Fibroblast of skin of scalp (primary cell): ENCODE data around the gene UROD. TPM values are rescaled to one million over a fixed set of nuclear protein-coding genes. Genes with fewer than 3 reads are reported as not detected.
A peak's percentile ranks its signal among the peaks of the same experiment; 100 is the strongest.
"Not testable (repeated sequence)": the region's sequence is repeated elsewhere in the genome, so short reads cannot be mapped to it uniquely, and the experiment has no call there.

Experiments
- DNase-seq: peaks from one replicate; pipeline ENCODE4 v3.0.0-alpha.2; 2013
- polyA plus RNA-seq, 2 experiments: library from polyadenylated mRNA; unstranded; fragments of 120-200 nt; gene quantifications; one replicate each; pipeline ENCODE4 v1.2.1, GENCODE V29; 2013; ENCODE audit not compliant: insufficient read length in 2 of 2

The UROD gene
- 74.8 TPM for polyA plus RNA-seq (2013, experiment 1 of 2; ENCODE audit: insufficient read length)
- 70.3 TPM for polyA plus RNA-seq (2013, experiment 2 of 2; ENCODE audit: insufficient read length)

DNA sequence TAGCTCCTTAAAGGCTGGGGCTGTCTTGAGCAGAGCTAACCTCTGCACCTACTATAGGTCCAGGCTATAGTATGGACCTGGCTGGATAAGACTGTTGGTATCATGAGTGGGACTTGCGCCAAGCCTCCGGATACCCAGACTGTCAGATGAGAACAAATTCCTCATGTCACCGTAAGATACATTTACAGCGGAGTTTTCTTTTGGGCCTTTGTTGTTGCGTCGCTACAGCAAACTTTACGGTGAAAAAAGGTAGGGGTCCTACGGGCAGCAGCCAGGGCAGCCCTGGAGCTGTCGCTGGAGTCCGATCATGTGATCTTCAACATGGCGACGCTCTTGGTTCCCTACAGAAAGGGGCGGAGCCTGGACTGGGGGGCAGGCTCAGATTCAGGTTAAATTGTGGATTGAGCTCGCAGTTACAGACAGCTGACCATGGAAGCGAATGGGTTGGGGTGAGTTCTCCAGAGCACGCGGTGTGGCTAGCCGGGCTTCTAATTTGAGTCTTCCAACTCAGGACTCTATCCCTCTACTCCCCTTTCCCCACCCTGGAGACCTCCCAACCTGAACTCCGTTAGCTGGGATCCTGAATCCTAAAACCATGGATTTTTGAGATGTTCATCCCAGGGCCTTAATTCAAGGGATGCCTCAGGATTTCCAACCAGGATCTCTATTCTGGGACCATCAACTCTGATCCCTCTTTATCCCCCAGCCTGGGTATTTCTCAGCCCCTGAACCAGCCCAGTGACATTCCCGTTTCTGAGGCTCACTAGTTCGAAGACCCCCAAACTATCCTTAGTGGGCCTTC is at the start of gene UROD:
Gene UROD, plus strand, starts transcription at position 418 of the 802 bp plus-strand sequence. Its CDS starts 12 bp downstream, at position 430.
- DNase-seq, result peak; percentile 97

DNA sequence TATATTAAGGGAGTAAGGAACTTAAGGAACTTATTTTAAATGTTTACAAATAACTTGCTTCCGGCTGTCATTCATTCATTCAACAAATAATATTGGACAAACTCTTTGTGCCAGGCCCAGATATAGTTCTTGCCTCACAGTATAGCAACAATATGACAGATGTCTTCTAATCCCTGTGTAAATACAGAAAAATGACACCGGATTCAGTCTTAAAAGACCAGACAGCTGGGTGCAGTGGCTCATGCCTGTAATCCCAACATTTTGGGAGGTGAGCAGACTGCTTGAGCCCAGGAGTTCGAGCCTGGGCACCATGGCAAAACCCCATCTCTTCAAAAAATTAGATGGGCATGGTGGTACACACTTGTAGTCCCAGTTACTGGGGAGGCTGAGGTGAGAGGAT is 49.3 kb upstream of the UROD start:
- DNase-seq, result no peak

DNA sequence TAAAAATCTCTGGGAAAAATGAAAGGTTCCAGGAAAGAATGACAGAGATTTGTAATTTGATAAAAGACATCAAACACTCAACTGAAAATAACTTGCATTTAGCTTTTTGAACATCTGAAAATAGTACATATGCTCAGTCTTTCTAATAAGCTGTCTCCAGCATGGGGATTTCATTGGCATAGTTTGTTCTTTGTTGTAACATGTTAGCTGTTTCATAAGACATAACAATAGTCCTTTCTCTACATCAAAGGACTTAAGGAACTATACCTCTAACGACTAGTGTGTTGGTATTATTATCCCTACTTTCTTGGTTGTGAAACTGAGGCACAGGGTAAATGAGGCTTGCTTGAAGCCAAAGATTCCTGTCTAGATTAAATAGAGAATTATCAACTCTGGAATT is 47.7 kb upstream of the UROD start:
- no peak for DNase-seq

DNA sequence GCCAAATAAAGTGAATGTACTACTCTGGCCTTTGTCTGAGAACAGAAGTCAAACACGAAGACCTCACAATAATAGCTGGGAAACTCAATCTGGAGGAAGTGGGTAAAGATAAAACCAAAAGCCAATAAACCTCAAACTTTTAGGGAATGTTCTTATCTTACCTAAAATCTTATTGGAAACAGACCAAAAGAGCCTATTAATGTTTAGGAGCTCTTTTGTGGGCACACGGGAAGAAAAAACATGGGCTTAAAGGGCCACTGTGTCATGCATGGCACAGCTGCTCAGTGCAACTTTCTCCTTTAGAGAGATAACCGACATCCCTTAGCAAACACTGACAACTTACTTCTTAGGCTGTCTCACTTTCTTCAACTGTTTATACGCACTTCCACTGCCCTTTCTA is 41.7 kb upstream of the UROD start:
- DNase-seq, result peak; percentile 27

DNA sequence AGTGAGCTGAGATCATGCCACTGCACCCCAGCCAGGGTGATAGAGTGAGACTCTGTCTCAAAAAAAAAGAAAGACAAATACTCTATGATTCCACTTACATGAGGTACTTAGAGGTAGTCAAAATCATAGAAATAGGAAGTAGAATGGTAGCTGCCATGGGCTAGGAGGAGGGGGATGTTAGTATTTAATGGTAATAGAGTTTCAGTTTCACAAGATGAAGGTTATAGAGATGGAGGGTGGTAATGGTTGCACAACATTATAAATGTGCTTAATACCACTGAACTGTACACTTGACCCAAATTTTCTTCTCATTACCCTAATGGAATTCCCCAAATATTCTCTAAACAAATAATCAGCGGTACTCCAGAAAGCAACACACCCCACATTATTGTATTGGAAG is 38.4 kb upstream of the UROD start:
- DNase-seq, result no peak

DNA sequence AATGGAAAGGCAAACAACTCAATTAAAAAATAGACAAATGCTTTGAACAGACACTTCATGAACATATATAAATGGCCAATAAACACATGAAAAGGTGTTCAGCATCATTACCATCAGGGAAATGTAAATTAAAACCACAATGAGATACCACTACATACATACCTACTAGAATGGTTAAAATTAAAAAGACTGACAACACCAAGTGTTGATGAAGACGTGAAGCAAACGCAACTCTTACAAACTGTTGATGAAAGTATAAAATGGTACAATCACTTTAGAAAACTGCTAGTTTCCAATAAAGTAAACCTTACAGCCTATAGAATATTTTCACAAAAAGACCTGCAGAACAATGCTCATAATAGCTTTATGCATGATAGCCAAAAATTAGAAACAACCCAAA is 35.8 kb upstream of the UROD start:
- DNase-seq, result no peak

DNA sequence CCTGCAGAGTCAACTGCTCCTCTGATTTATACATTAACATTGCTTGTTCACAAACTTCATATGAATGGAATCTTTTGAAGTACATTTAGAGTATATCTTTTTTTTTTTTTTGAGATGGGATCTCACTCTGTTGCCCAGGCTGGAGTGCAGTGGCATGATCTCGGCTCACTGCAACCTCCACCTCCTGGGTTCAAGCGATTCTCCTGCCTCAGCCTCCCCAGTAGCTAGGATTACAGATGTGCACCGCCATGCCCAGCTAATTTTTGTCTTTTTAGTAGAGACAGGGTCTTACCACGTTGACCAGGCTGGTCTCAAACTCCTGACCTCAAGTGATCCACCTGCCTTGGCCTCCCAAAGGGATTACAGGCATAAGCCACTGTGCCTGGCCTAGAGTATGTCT is 34.7 kb upstream of the UROD start:
- DNase-seq, result not testable (repeated sequence)

DNA sequence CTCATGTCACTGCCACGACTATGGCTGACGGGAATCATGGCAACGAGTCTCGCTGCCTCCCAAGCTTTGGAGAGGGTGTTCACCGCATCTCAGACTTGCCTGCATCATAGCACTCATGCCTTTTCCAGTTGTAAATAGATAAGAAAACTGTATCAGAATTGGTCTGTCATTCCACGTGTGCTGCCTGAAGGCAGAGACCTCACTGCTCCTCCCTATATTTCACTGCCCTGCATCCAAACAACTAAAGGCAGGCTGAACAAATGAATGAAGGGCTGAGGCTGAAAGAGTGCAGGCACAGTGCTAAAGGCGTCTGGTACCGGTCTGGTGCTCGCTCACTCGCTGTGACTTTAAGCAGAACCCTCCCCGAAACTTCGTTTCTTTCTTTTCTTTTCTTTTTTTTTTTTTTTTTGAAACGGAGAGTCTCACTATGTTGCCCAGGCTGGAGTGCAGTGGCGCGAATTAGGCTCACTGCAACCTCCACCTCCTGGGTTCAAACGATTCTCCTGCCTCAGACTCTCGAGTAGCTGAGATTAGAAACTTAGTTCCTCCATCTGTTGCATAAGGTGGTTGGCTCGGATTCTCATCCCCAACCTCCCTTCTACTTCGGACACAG is 26.2 kb upstream of the UROD start:
- no peak for DNase-seq

DNA sequence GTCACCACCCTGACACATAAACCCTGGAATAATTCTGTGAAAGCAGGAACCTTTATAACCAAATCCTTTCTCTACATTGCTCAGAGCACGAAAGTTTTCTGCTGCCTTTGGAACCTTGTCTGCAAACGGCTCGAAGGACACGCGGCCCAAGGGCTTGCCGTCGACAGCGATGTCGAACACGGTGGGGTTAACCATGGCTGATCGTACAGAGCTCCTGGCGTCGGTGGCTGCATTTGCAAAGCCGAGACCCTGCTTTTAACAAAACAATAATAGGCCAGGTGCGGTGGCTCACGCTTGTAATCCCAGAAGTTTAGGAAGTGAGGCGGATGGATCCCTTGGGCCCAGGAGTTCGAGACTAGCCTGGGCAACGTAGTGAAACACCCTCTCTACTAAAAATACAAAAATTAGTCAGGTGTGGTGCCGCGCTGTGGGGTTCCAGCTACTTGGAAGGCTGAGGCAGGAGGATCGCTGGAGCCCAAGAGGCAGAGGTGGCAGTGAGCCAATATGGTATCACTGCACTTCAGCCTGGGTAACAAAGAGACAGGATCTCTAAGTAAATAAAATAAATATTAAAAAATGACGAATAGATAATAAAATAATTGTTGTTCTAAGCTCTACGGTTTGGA is 23.4 kb upstream of the UROD start:
- DNase-seq, result no peak

DNA sequence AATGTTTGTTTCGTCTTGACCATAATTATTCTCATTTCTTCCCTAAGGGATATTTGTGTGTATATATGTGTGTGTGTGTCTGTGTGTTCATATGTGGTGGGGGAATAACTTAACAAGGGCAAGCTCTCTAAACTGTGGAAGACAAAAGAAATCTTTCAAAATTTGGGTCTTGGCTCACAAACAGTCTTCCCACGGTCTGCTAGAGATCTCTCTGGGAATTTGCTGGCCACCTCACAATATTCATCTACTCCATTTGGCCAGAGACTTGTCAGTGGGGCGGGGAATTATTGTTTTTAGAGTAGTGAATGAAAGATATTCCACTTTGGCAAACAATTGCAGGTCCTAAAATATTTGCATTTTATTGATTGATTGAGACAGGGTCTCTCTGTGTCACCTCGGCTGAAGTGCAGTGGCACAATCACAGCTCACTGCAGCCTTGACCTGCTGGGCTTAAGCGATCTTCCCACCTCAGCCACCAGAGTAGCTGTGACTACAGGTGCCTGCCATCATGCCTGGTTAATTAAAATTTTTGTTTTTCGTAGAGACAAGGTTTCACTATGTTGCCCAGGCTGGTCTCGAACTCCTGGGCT is 17.6 kb upstream of the UROD start:
- DNase-seq, result no peak

DNA sequence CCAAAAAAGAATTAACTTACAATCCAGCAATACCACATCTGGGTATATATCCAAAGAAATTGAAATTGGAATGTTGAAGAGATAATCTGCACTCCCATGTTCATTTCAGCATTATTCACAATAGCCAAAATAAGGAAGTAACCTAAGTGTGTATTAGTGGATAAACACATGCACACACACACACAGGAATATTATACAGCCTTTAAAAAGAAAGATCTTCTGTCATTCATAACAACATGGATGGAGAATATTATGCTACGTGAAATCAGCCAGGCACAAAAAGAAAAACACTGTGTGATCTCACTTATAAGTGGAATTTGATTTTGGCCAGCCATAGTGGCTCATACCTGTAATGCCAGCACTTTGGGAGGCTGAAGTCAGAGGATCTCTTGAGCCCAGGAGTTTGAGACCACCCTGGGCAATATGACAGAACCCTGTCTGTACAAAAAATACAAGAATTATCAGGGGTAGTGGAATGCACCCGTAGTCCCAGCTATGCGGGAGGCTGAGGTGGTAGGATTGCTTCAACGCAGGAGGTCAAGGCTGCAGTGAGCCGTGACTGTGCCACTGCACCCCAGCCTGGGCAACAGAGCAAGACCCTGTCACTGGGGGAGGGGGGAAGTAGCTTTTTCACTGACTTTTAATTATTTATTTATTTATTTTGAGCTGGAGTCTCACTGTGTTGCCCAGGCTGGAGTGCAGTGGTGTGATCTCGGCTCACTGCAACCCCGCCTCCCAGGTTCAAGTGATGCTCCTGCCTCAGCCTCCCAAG is 16.4 kb upstream of the UROD start:
- DNase-seq, result no peak

DNA sequence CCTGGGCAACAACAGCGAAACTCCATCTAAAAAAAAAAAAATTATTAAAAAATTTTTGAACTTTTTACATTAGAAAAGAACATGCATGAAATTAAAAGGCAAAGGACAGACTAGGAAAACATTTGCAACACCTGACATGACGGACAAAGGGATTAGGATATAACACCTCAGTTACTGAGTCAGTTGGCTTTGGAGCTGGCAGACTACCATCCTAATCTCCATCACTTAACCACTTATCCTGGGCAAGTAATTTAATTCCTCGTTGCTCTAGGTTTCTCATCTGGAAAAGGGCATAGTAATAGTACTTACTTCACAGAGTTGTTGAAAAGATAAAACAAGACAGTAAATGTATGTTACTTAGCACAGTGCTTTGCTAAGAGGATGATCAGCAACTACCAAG is 12.8 kb upstream of the UROD start:
- no peak for DNase-seq

DNA sequence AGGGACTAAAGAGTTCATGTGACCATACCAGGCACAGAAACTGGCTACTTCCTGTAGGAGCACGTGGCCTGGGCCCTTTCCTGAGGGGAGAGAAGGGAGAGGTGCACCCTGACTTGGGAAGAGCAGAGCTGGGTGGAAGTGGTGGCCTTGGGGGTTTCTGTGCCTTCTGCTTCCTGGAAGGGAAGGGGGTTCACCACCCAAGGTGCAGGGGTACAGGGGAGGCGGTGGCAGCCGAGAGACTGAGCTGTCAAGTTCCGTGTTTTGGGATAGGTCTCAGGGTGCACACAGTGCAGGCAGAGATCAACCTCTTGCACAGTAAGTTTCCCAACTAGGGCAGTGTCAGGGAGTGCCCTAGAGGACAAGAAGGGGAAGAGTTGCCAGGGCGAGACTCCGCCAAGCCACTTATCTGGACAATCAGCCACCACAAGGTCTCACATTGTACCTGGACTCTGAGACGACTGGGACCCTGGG is 11.0 kb upstream of the UROD start:
- DNase-seq, result no peak

DNA sequence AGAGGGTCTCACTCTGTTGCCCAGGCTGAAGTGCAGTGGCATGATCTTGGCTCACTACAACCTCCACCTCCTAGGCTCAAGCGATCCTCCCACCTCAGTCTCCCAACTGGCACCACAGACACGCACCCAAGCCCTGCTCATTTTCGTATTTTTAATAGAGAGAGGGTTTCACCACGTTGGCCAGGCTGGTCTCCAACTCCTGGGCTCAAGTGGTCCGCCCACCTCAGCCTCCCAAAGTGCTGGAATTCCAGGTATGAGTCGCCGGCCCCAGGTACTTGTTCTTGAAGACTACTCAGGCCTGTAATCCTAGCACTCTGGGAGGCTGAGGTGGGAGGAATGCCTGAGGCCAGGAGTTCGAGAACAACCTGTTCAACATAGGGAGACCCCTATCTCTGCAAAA is 10.5 kb upstream of the UROD start:
- DNase-seq, result not testable (repeated sequence)

DNA sequence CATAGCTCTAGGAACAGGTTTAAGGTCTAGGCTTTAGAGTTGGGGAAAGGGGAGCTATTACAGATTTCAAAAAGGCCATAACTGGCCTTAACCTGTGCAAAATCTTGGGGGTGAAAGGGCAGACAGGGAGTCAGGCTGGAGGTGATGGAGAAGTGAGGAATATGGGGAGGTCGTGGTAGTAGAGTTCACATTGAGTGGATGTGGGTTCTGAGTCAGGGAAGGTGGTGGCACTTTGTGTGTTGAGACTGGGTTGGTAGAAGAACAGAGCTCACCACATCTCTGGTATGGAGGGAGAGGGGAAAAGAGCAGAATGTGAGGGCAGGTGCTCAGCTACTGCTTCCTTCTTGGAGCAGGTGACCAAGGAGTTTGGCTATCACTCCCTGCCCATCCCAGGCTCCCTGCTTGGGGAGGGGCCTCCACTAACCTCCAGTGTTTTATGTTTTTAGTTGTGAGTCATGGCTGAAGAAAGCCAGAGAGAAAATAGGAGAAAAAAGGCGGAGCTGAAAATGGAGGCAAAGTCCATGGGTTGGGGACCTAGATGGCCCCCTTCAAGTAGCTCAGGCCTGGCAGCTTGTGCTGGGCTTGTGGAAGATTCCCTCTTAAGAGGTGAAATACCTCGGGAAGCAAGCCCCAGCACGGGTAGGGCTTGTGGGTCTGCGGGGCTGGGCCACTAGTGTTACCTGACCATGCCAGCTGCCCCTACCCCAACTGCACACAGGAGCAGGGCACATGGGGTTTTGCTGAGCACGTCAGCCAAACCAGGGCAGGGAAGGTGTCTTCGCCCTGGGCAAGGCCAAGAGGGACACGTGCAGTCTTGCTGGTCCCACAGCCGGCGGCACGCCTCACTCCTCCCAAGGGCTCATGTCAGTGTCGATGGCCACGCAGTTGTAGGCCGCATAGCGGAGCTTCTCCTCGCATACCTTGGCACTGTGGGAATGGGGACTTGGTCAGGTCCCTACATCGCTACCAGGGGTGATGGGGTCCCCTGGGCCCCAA is 9.1 kb upstream of the UROD start:
- no peak for DNase-seq

DNA sequence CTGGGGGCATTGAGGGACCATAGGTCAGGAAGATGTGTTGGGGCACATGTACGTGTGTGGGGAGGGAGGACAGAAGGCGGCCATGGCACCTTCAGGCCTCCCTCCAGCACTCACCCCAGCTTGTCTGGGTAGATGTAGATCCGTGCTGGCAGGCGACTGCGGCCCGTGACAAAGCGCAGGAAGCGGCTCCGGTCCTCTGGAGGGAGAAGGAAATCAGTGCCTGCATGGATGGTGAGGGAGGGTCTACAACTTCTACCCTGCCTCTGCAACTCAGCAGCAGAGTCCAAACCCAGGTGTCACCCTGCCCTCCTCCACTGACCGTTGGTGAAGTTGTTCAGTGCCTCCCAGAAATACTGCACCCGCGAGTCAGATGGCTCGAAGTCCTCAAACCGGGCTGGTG is 8.3 kb upstream of the UROD start:
- no peak for DNase-seq

DNA sequence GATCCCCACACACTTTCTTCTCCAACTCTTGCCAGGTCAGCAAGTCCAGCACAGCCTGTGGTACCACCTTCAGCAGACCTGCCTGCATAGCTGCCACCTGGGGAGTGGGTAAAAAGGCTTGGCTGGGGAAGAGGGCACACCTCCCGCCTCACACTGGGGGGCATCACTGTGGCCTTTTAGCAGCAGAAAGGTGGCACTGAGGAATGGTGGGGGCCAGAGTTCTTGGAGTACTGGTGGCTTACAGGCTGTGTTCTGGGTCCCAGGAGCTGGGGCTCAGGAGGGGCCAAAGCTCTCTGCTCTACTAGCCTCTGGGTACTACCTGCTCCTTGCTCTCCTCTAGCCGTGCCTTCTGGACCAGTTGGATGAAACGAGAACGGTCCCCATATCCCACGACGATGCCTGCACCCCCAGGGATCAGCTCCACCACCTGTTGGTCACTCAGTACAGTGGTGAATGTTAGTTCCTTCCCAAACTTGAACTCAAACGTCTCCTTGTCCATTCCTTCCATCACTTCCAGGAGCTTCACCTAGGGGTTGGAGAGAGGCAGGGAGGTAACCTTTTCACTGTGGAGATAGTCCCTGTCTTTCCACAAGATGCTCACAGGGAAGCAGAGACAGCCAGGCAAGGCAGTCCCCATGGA is 7.7 kb upstream of the UROD start:
- no peak for DNase-seq

DNA sequence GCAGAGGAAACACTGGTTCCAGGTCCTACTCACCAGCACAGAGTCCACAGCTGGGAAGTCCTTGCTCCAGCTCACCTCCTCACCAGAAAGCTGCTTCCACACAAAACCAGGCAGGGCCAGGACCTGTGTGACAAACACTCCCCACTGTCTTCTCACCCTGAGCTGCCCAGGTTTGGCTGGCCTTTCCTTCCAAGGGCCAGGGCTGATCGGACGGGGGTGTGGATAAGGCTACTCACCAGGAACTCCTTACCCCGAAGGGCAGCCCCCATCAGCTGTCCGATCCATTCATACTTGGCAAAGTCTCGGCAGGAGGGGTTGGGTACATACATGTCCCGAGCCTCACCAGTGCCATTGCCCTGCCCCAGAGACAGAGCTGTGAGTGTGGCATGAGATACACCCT is 6.3 kb upstream of the UROD start:
- no peak for DNase-seq

DNA sequence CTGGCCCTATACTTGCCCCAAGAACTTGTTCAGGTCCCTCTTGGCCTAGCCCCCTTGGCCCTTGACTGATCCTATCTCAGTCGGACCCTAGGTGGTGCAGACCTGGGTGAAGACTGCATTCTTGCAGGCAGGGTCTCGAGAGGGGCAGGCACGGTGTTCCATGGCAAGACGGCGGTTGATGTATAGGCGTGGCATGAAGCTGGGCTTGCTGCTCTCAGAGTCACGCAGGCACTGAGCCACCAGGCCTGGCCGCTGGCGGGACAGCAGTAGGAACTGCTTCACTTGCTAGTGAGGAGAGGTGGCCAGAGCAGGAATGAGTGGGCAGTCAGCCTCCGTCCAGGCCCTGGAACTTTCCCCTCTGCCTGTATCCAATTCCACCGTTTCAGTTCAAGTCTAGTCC is 4.7 kb upstream of the UROD start:
- no peak for DNase-seq

DNA sequence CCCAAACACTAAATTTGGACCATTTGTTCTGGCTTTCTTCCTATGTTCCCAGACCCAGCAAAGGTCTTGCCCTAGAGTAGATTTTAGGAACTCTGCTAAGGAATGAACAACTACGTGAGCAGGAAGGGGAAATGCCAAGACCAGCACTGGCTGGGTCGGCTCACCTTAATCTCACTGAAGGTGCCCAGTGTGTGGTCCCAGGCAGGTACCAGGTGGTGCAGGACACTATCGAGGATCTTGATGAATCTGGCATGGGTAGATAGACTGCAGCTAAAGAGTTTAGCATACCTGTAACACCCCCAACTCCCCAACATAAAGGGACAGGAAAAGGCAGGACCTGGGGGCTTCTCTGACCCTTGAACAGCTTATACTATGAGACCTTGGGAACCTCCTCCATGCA is 4.0 kb upstream of the UROD start:
- DNase-seq, result no peak

DNA sequence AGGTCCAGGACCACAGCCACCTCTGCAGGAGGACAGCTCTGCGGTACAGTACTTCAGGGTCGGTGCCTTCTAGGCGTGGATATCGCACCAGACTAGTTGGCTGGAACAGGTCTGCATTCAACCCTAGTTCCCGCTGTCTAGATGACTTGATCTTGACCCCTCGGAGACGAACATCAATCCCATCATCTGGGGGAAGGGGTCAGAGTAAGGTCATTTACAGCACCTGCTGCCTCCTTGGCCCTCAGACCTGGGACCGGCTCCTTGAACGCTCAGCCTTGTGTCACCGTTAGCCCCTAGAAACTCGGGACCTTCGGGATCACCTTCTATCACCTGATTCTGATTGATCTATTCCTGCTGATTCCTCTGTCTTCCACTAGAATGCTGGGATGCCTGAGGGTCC is 3.5 kb upstream of the UROD start:
- DNase-seq, result no peak
